AG10803 (cell line): ENCODE data around the gene ARIH1.

ENCODE experiments used
- DNase-seq: peaks from one replicate; pipeline ENCODE4 v3.0.0; 2010; ENCODE audit warnings: low read depth
- H3K4me3 ChIP-seq: 2 replicates; pipeline ENCODE4 v1.5.1; 2011; ENCODE audit warnings: mild to moderate bottlenecking, low read length, control low read depth
- TF ChIP-seq, protein P1 (sequence below): conservative IDR thresholded peaks from 2 replicates; pipeline ENCODE4 v1.5.1; 2011; ENCODE audit warnings: mild to moderate bottlenecking, low read length, control low read depth, inconsistent platforms

ARIH1 gene

DNA sequence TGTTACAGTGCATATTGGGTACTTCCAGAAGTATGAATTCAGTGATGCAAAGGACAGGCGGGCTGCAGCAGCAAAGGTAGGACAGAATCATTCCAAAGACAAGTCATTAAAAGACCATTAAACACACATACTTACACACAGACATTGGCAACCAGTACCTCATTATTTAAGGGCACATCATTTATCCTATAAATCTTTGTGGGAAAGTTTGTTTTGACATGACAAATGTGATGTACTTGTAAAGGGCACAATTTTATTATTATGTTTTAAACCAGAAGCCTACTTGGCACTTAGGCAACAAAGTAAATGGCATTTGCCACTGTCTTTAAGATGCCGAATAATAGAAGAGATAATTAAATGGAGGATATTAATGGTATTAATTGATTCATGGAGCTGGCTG is 22.7 kb downstream of the ARIH1 start:
- TF ChIP-seq, protein P1, sequence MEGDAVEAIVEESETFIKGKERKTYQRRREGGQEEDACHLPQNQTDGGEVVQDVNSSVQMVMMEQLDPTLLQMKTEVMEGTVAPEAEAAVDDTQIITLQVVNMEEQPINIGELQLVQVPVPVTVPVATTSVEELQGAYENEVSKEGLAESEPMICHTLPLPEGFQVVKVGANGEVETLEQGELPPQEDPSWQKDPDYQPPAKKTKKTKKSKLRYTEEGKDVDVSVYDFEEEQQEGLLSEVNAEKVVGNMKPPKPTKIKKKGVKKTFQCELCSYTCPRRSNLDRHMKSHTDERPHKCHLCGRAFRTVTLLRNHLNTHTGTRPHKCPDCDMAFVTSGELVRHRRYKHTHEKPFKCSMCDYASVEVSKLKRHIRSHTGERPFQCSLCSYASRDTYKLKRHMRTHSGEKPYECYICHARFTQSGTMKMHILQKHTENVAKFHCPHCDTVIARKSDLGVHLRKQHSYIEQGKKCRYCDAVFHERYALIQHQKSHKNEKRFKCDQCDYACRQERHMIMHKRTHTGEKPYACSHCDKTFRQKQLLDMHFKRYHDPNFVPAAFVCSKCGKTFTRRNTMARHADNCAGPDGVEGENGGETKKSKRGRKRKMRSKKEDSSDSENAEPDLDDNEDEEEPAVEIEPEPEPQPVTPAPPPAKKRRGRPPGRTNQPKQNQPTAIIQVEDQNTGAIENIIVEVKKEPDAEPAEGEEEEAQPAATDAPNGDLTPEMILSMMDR = no peak
- no peak overlapping the region for H3K4me3 ChIP-seq
- DNase-seq = no peak

DNA sequence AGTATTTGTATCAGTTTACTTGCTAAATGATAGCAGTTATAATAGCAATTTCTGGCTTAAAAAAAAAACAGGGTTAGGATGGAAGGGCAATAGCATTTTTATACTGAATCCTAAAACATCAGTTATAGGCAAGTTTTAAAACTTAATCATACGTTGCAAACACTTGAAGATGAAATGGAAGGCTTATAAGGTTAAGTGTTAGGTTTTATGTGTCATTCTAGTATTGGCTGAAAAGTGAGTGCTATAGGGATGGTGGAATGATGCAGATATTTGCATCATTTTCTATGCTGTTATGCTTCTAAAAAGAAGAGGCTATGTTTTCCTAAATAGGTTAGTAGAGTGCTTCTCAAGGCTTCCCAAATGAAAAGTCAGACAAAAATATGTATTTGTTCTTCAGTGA is 23.3 kb downstream of the ARIH1 start:
- TF ChIP-seq, protein P1 = no peak
- DNase-seq = no peak
- no peak overlapping the region for H3K4me3 ChIP-seq

DNA sequence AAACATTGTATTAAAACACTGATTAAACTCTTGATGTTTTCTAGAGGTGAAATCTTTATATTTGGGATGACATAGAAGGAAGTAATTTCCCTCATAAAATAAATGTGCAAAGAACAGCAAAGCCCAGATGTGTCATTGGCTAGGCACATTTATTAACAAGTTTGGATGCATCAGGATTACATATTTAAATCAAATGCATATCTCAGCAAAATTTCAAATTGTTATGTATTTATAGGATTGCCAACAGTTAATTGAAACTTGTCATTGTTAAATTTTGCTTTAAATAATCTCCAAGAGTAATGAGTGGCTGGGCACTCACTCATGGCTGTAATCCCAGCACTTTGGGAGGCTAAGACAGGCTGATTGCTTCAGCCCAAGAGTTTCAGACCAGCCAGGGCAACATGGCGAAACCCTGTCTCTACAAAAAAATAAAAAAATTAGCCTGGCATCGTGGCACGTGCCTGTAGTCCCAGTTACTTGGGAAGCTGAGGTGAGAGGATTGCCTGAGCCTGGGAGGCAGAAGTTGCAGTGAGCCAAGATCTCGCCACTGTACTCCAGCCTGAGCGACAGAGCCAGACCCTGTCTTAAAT is 28.2 kb downstream of the ARIH1 start:
- TF ChIP-seq, protein P1 = no peak
- H3K4me3 ChIP-seq = no peak overlapping the region
- no peak for DNase-seq

DNA sequence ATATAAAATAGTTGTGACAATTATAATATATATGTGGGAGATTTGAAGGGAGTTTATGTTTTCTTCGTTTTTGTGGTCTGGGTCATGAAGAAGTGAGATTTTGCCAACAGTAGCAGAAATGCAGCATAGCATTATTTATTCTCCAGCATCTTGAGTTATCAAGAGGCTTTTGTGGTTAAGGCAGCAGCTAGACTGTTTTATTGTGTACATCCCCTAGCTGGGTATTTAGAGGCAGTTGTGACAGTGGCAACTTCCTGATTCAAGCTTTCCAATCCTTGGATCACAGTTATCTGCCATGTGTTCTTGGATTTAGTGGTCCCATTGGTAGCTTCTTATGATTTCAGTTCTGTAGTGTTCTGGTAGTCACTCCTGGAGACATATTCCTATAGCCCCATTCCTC is 29.0 kb downstream of the ARIH1 start:
- no peak overlapping the region for H3K4me3 ChIP-seq
- DNase-seq = peak; percentile 20
- TF ChIP-seq, protein P1 = no peak

DNA sequence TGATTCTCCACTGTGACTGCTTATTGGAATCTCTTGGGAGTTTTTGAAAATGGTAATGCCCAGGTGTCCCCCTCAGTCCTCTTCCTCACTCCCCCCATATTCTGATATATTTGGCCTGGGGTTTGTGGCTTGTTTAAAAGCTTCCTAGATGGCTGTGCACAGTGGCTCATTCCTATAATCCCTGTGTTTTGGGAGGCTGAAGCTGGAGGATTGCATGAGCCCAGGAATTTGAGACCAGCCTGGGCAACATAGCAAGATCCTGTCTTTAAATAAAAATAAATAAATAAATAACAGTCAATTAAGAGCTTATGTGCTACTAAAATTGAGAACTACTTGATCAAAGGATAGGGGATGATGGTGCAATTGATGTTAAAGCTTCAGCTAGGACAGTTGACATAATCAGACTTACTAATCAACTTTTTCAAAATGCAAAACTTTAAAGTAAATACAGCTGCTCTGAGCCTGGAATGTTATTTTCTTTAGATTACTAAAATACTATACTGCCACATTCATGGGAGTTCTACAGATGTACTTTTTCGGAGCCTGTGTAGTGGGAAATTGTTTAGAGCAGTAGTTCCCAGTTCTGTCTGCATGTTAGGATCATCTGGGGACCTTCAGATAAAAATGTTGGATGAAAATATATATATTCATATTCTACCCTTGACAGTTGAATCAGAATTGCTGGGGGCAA is 33.4 kb downstream of the ARIH1 start:
- DNase-seq = no peak
- H3K4me3 ChIP-seq = no peak overlapping the region
- TF ChIP-seq, protein P1 = no peak

DNA sequence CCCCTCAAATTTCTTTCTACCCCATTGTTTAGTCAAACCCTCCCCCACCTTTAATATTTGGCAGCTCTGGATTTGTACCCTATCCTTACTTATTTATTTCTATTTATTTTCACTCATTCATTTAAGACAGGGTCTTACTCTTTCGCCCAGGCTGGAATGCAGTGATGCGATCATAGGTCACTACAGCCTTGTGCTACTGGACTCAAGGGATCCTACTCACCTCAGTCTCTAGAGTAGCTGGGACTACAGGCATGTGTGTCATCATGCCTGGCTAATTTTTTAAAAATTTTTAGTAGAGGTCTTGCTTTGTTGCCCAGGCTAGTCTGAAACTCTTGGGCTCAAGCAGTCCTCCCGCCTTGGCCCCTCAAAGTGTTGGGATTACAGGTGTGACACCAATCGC is 35.4 kb downstream of the ARIH1 start:
- H3K4me3 ChIP-seq = no peak overlapping the region
- no peak for DNase-seq
- TF ChIP-seq, protein P1 = no peak

DNA sequence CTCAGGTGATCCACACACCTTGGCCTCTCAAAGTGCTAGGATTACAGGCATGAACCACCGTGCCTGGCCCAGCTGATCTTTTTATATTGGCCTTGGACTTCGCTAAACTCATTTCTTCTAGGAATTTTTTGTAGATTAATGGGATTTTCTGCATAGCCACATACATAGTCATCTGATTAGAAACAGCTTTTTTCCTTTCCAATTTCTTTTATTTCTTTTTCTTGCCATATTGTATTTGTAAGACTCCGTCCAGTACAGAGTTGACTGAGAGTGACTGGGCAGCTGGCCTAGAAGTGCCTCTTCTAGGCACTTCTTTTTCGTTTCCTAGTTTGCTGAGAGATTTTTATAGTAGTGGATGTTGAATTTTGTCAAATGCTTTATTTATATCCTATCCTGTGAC is 37.4 kb downstream of the ARIH1 start:
- peak; percentile 77 for DNase-seq
- H3K4me3 ChIP-seq = no peak overlapping the region
- TF ChIP-seq, protein P1 = no peak
